Kidney (tissue), 22 donors: ENCODE data around the gene SCAMP2. TPM values are rescaled to one million over a fixed set of nuclear protein-coding genes. Genes with fewer than 3 reads are reported as not detected.
A peak's percentile ranks its signal among the peaks of the same experiment; 100 is the strongest.

Source experiments
- DNase-seq, 5 donors: peaks; one replicate each; pipeline ENCODE4 v3.0.0-alpha.2; 2013 to 2020
- FAIRE-seq: peaks from 2 replicates; lab custom pipeline; 2012; peaks lifted over from hg19 to GRCh38; lab: Jason Lieb, UNC
- H3K27ac ChIP-seq, 2 donors: one replicate each; pipeline ENCODE4 v1.7.0; 2013; ENCODE audit warnings: low read depth in 2 of 2, low read length in 2 of 2, inconsistent platforms in 1 of 2
- H3K27me3 ChIP-seq: one replicate; pipeline ENCODE4 v1.7.1; 2013; ENCODE audit warnings: low read length, inconsistent platforms; ENCODE audit not compliant: control insufficient read depth, insufficient read depth
- H3K36me3 ChIP-seq, 3 donors: one replicate each; pipeline versions ENCODE4 v1.7.0 to v1.7.1; 2013; ENCODE audit warnings: low read length in 3 of 3, control low read depth in 1 of 3, inconsistent platforms in 1 of 3; ENCODE audit not compliant: insufficient read depth in 3 of 3, control insufficient read depth in 2 of 3
- H3K4me1 ChIP-seq, 3 donors: one replicate each; pipeline versions ENCODE4 v1.7.0 to v1.7.1; 2013; ENCODE audit warnings: low read length in 3 of 3, inconsistent platforms in 1 of 3, low read depth in 1 of 3; ENCODE audit not compliant: control insufficient read depth in 2 of 3, insufficient read depth in 2 of 3
- H3K4me3 ChIP-seq, 3 donors: one replicate each; pipeline versions ENCODE4 v1.7.0 to v1.8.1; 2013; ENCODE audit warnings: low read length in 3 of 3, control low read depth in 1 of 3, inconsistent platforms in 1 of 3
- H3K9ac ChIP-seq, 3 donors: one replicate each; pipeline versions ENCODE4 v1.7.0 to v1.7.1; 2013; ENCODE audit warnings: low read length in 3 of 3, control low read depth in 1 of 3, inconsistent platforms in 1 of 3
- H3K9me3 ChIP-seq, 3 donors: one replicate each; pipeline versions ENCODE4 v1.7.0 to v1.7.1; 2013; ENCODE audit warnings: low read length in 3 of 3, control low read depth in 1 of 3, inconsistent platforms in 1 of 3; ENCODE audit not compliant: control insufficient read depth in 2 of 3, insufficient read depth in 1 of 3
- intact Hi-C: fragments of 100-400 bp; cut with DNase I; formaldehyde crosslinking; loops from one replicate; pipeline ENCODE4 v1.11.1; 2022
- long read RNA-seq, 10 donors: library from polyadenylated mRNA in 1 of 10; unstranded in 1 of 10; transcript quantifications; one replicate each; pipeline ENCODE4 v2.0.0 and lab custom pipeline, GENCODE V29; 2021 to 2026
- polyA plus RNA-seq: library from polyadenylated mRNA; stranded (reverse); fragments of 350-450 nt; fragmentation: Illumina TruSeq; extraction: RNeasy Lipid Tissue Mini Kit (QIAGEN cat#74804); gene quantifications from one replicate; pipeline ENCODE4 v1.2.3, GENCODE V29; 2014; ENCODE audit warnings: low read depth, low replicate concordance; ENCODE audit not compliant: insufficient read depth
- total RNA-seq: library from RNA; stranded (reverse); fragmentation: NEBNext Ultra II Directional; extraction: Animal tissue kit (Norgen Biotek cat#: 25700); gene quantifications from one replicate; pipeline ENCODE4 v1.2.1, GENCODE V29; 2021
- TF ChIP-seq, protein P1 (sequence below): IDR thresholded peaks from 3 replicates; pipeline ENCODE4 v1.5.1; 2012; ENCODE audit warnings: mild to moderate bottlenecking, moderate library complexity, borderline replicate concordance; ENCODE audit not compliant: insufficient read depth; ENCODE audit errors: extremely low read depth
- donor health status: control.
- donor health status: control.
- donor health status: control.
- donor health status: control.
- donor health status: control.
- donor health status: DM: yes; HTN: yes; CAD: no.
- donor health status: Normal renal cell carcinoma (clear cell type).

SCAMP2 gene, protein sequence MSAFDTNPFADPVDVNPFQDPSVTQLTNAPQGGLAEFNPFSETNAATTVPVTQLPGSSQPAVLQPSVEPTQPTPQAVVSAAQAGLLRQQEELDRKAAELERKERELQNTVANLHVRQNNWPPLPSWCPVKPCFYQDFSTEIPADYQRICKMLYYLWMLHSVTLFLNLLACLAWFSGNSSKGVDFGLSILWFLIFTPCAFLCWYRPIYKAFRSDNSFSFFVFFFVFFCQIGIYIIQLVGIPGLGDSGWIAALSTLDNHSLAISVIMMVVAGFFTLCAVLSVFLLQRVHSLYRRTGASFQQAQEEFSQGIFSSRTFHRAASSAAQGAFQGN
- total RNA-seq (102 TPM), polyA plus RNA-seq (87.9 TPM)
- long read RNA-seq, donor 1, transcript SCAMP2-201 (9 exons, 2,453 nt) = major isoform, 17 of 18 reads
- long read RNA-seq, donor 1, partial matches to known transcripts = 0 of 18 reads
- long read RNA-seq, donor 1, other reads (novel, unspliced or antisense) = 0 of 18 reads
- long read RNA-seq, donor 2, transcript SCAMP2-201 (9 exons, 2,453 nt) = major isoform, 23 of 24 reads
- long read RNA-seq, donor 2, partial matches to known transcripts = 0 of 24 reads
- long read RNA-seq, donor 2, other reads (novel, unspliced or antisense) = 0 of 24 reads
- long read RNA-seq, donor 3, transcript SCAMP2-201 (9 exons, 2,453 nt) = major isoform, 20 of 28 reads
- long read RNA-seq, donor 3, partial matches to known transcripts = 7 of 28 reads
- long read RNA-seq, donor 3, other reads (novel, unspliced or antisense) = 0 of 28 reads
- long read RNA-seq, donor 4, transcript SCAMP2-201 (9 exons, 2,453 nt) = major isoform, 24 of 24 reads
- long read RNA-seq, donor 4, partial matches to known transcripts = 0 of 24 reads
- long read RNA-seq, donor 4, other reads (novel, unspliced or antisense) = 0 of 24 reads
- long read RNA-seq, donor 5, transcript SCAMP2-201 (9 exons, 2,453 nt) = major isoform, 5 of 5 reads
- long read RNA-seq, donor 5, partial matches to known transcripts = 0 of 5 reads
- long read RNA-seq, donor 5, other reads (novel, unspliced or antisense) = 0 of 5 reads
- long read RNA-seq, donor 6, transcript SCAMP2-201 (9 exons, 2,453 nt) = major isoform, 26 of 35 reads
- long read RNA-seq, donor 6, partial matches to known transcripts = 8 of 35 reads
- long read RNA-seq, donor 6, other reads (novel, unspliced or antisense) = 0 of 35 reads
- long read RNA-seq, donor 7, transcript SCAMP2-211 (6 exons, 867 nt) = minor isoform, 5 of 95 reads
- long read RNA-seq, donor 7, transcript SCAMP2-201 (9 exons, 2,453 nt) = major isoform, 55 of 95 reads
- long read RNA-seq, donor 7, partial matches to known transcripts = 8 of 95 reads
- long read RNA-seq, donor 7, other reads (novel, unspliced or antisense) = 26 of 95 reads
- long read RNA-seq, donor 8, transcript SCAMP2-201 (9 exons, 2,453 nt) = major isoform, 22 of 24 reads
- long read RNA-seq, donor 8, partial matches to known transcripts = 0 of 24 reads
- long read RNA-seq, donor 8, other reads (novel, unspliced or antisense) = 0 of 24 reads
- long read RNA-seq, donor 9, transcript SCAMP2-201 (9 exons, 2,453 nt) = major isoform, 15 of 15 reads
- long read RNA-seq, donor 9, partial matches to known transcripts = 0 of 15 reads
- long read RNA-seq, donor 9, other reads (novel, unspliced or antisense) = 0 of 15 reads
- long read RNA-seq, donor 10, transcript SCAMP2-201 (9 exons, 2,453 nt) = major isoform, 23 of 26 reads
- long read RNA-seq, donor 10, partial matches to known transcripts = 0 of 26 reads
- long read RNA-seq, donor 10, other reads (novel, unspliced or antisense) = 0 of 26 reads

DNA sequence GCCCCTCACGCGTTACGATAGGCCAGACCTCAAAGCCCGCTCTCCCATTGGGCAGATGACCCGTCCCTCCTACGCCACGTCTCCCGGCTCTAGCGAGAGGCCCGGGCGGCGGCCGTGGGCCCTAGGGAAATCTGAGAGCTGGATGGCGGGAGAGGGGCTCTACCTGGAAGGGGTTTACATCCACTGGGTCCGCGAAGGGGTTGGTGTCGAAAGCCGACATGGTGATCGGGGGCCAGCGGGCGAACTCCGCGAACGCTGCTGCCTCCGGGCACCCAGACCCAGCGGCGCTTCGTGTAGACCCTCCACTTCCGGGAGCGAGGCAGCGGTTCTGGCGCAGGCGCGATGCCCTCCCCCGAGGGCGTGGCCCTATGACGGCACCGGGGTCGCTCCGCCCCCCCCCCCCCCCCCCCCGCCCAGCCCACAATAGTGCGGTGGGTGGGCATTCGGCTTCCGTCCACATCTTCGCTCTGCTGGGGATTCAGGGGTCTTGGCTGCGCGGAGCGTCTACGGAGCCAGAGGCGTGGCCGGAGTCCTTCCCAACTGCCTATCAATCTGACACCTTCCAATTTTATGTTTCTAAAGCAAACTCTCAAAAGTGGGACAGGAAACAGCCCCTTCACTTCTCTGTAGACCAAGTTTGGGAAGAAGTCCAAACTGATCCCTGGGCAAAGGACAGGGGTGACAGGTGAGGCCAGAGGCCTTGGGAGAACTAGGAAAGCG, at the start of gene SCAMP2:
TSS of gene SCAMP2 (minus strand) at position 330 of the 720 bp plus-strand sequence. CDS start at position 220, 110 bp downstream.
- peaks cover 8 to 34% (median 29%) of the 10 kb centered on the region in 3 donors for H3K4me1 ChIP-seq
- FAIRE-seq = no peak
- peak within 1 kb of the TSS; percentile 87 to 97 (median 93) for H3K4me3 ChIP-seq
- no peaks in the 10 kb centered on the region for H3K9me3 ChIP-seq
- intact Hi-C loops = no loop called here
- H3K9ac ChIP-seq = peak within 1 kb of the TSS; percentile 67 to 85 (median 82)
- TF ChIP-seq, protein P1, sequence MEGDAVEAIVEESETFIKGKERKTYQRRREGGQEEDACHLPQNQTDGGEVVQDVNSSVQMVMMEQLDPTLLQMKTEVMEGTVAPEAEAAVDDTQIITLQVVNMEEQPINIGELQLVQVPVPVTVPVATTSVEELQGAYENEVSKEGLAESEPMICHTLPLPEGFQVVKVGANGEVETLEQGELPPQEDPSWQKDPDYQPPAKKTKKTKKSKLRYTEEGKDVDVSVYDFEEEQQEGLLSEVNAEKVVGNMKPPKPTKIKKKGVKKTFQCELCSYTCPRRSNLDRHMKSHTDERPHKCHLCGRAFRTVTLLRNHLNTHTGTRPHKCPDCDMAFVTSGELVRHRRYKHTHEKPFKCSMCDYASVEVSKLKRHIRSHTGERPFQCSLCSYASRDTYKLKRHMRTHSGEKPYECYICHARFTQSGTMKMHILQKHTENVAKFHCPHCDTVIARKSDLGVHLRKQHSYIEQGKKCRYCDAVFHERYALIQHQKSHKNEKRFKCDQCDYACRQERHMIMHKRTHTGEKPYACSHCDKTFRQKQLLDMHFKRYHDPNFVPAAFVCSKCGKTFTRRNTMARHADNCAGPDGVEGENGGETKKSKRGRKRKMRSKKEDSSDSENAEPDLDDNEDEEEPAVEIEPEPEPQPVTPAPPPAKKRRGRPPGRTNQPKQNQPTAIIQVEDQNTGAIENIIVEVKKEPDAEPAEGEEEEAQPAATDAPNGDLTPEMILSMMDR = no peak
- H3K27me3 ChIP-seq = no peaks in the 10 kb centered on the region
- H3K36me3 ChIP-seq = no peaks in the 10 kb centered on the region
- DNase-seq = peak; percentile 96 to 98 (median 98)
- H3K27ac ChIP-seq = peak within 1 kb of the TSS; percentile 90 to 94

- intact Hi-C loops = no loop called here
- FAIRE-seq (no peak), DNase-seq (no peak)
- Histone ChIP-seq H3K4me1 (no peaks in the 10 kb centered on the region), H3K27me3 (no peaks in the 10 kb centered on the region), H3K36me3 (peaks cover 0 to 33% (median 20%) of the 10 kb centered on the region in 3 donors), H3K9ac (no peak overlapping the region), H3K4me3 (no peak overlapping the region), H3K9me3 (no peaks in the 10 kb centered on the region), H3K27ac (no peak overlapping the region)
- TF ChIP-seq, protein P1 = no peak
Measured at GRCh38 chr15:74920456-74920855, 47.3 kb upstream of the SCAMP2 start.
